Common myeloid progenitor, CD34-positive (primary cell): ENCODE measurements around the gene RNF227.
"Not testable (repeated sequence)": the region's sequence is repeated elsewhere in the genome, so short reads cannot be mapped to it uniquely, and the experiment has no call there.

Source experiments
- CTCF ChIA-PET: fragments of 350-600 bp; sonication (Branson Sonifier 250); formaldehyde crosslinking; loops from one replicate; lab custom pipeline; 2021; ENCODE audit warnings: antibody characterized with exemption; lab: Charles Lee
- POLR2A ChIA-PET: fragments of 350-600 bp; sonication (Branson Sonifier 250); formaldehyde crosslinking; loops from one replicate; lab custom pipeline; 2021; ENCODE audit warnings: antibody characterized with exemption; lab: Charles Lee
- DNase-seq, 3 donors: peaks; one replicate each; pipeline versions ENCODE4 v3.0.0 to v3.0.0-alpha.2; 2013
- H3K27ac ChIP-seq, 2 experiments: 1 replicate in 1 of 2; 2 replicates in 1 of 2; pipeline ENCODE4 v1.7.0; 2013; ENCODE audit warnings: inconsistent platforms in 2 of 2, low read length in 2 of 2, mild to moderate bottlenecking in 2 of 2, low read depth in 1 of 2, moderate library complexity in 1 of 2; ENCODE audit not compliant: severe bottlenecking in 2 of 2, insufficient read depth in 1 of 2, poor library complexity in 1 of 2
- H3K27me3 ChIP-seq, 5 experiments: replicated peaks in 2 of 5; 1 replicate in 3 of 5; 2 replicates in 2 of 5; pipeline versions ENCODE4 v1.6.1 to v1.7.0; 2013; ENCODE audit warnings: low read length in 4 of 5, mild to moderate bottlenecking in 2 of 5, moderate library complexity in 2 of 5, inconsistent platforms in 1 of 5; ENCODE audit not compliant: insufficient read depth in 5 of 5, control insufficient read depth in 4 of 5
- H3K36me3 ChIP-seq, 4 experiments: 1 replicate in 2 of 4; 2 replicates in 2 of 4; pipeline versions ENCODE4 v1.6.1 to v1.7.0; 2013; ENCODE audit warnings: low read length in 3 of 4, control low read depth in 1 of 4, mild to moderate bottlenecking in 1 of 4; ENCODE audit not compliant: control insufficient read depth in 4 of 4, insufficient read depth in 4 of 4
- H3K4me1 ChIP-seq, 4 experiments: 1 replicate in 3 of 4; 2 replicates in 1 of 4; pipeline versions ENCODE4 v1.6.1 to v1.7.1; 2013; ENCODE audit warnings: low read length in 3 of 4, mild to moderate bottlenecking in 3 of 4, control low read depth in 1 of 4, inconsistent platforms in 1 of 4, moderate library complexity in 1 of 4; ENCODE audit not compliant: control insufficient read depth in 4 of 4, insufficient read depth in 4 of 4; ENCODE audit errors: control extremely low read depth in 1 of 4
- H3K4me3 ChIP-seq, 7 experiments: 1 replicate in 4 of 7; 2 replicates in 3 of 7; pipeline versions ENCODE4 v1.5.1 to v1.7.0; 2013; ENCODE audit warnings: mild to moderate bottlenecking in 7 of 7, low read length in 6 of 7, moderate library complexity in 6 of 7, inconsistent platforms in 2 of 7, low read depth in 2 of 7, control low read depth in 1 of 7; ENCODE audit not compliant: insufficient read depth in 4 of 7, control insufficient read depth in 1 of 7; ENCODE audit errors: extremely low read depth in 1 of 7
- H3K9me3 ChIP-seq, 5 experiments: 1 replicate in 4 of 5; 2 replicates in 1 of 5; pipeline versions ENCODE4 v1.6.1 to v1.7.1; 2013; ENCODE audit warnings: low read length in 4 of 5, mild to moderate bottlenecking in 2 of 5, inconsistent platforms in 1 of 5, low read depth in 1 of 5, moderate library complexity in 1 of 5; ENCODE audit not compliant: control insufficient read depth in 4 of 5, insufficient read depth in 2 of 5; ENCODE audit errors: control extremely low read depth in 1 of 5
- WGBS: methylation state at CpG from one replicate; pipeline ENCODE4 v1.1.5; 2013; ENCODE audit not compliant: insufficient coverage; 5-methylcytosine and 5-hydroxymethylcytosine counted together

RNF227 gene

GRCh38 chr17:7873051-7873450 is 43.0 kb downstream of the RNF227 start:
- Histone ChIP-seq H3K9me3 (no peaks in the 10 kb centered on the region), H3K36me3 (peaks cover 0 to 3% (median 1%) of the 10 kb centered on the region in 4 experiments), H3K27me3 (no peaks in the 10 kb centered on the region), H3K4me1 (peaks cover 17 to 56% (median 35%) of the 10 kb centered on the region in 4 experiments), H3K27ac (no peak overlapping the region), H3K4me3 (no peak overlapping the region)
- DNase-seq, result no peak
- WGBS, result 100% methylated on average over 3 of the region's 4 CpGs
- ChIA-PET POLR2A (interaction anchor here (0.5 kb wide), 1 partner anchor 206 kb away, joined by 3 read pairs; no protein-coding TSS in a partner anchor), CTCF (interaction anchor here (1.2 to 14.9 kb wide), 4 partner anchors 11 to 39 kb away, joined by 4 to 316 read pairs (median 32); partner anchors contain the start of gene NAA38)

GRCh38 chr17:7867881-7868329 is 48.2 kb downstream of the RNF227 start:
- peaks cover 2 to 11% (median 5%) of the 10 kb centered on the region in 4 experiments for H3K36me3 ChIP-seq
- no peaks in the 10 kb centered on the region for H3K9me3 ChIP-seq
- 0% methylated on average over 5 of the region's 5 CpGs for WGBS
- CTCF ChIA-PET, result interaction anchor here (0.8 to 14.9 kb wide), 6 partner anchors 6 to 121 kb away, joined by 3 to 316 read pairs (median 6); partner anchors contain the start of genes CHD3 and NAA38
- H3K27ac ChIP-seq, result peak overlapping the region in 1 of 2 experiments; percentile 41
- POLR2A ChIA-PET, result interaction anchor here (0.6 kb wide), 2 partner anchors 9 to 18 kb away, joined by 3 read pairs; no protein-coding TSS in a partner anchor
- H3K4me1 ChIP-seq, result peaks cover 23 to 39% (median 35%) of the 10 kb centered on the region in 4 experiments
- H3K27me3 ChIP-seq, result no peaks in the 10 kb centered on the region
- peak in 1 of 3 donors; percentile 30 for DNase-seq
- peak overlapping the region in 6 of 7 experiments; percentile 8 to 68 (median 23) for H3K4me3 ChIP-seq

GRCh38 chr17:7864995-7865650 is 51.0 kb downstream of the RNF227 start:
- H3K36me3 ChIP-seq, result peaks cover 8 to 26% (median 15%) of the 10 kb centered on the region in 4 experiments
- H3K27ac ChIP-seq, result no peak overlapping the region
- no peak overlapping the region for H3K4me3 ChIP-seq
- no peak for DNase-seq
- WGBS, result 100% methylated on average over 1 of the region's 5 CpGs
- H3K9me3 ChIP-seq, result no peaks in the 10 kb centered on the region
- H3K27me3 ChIP-seq, result no peaks in the 10 kb centered on the region
- POLR2A ChIA-PET, result no interaction called here
- peaks cover 23 to 30% (median 27%) of the 10 kb centered on the region in 4 experiments for H3K4me1 ChIP-seq
- CTCF ChIA-PET, result interaction anchor here (1.3 to 14.9 kb wide), 7 partner anchors 11 to 176 kb away, joined by 3 to 316 read pairs (median 9); partner anchors contain the start of gene CHD3

GRCh38 chr17:7864384-7864783 is 51.7 kb downstream of the RNF227 start:
- H3K4me3 ChIP-seq, POLR2A ChIA-PET, DNase-seq, H3K27ac ChIP-seq, H3K9me3 ChIP-seq, H3K27me3 ChIP-seq: not testable (repeated sequence)
- CTCF ChIA-PET, result interaction anchor here (0.6 to 14.9 kb wide), 20 partner anchors 7 to 193 kb away, joined by 3 to 316 read pairs (median 4); partner anchors contain the start of gene CHD3
- 100% methylated on average over 3 of the region's 5 CpGs for WGBS
- H3K4me1 ChIP-seq, result peaks cover 19 to 25% (median 21%) of the 10 kb centered on the region in 4 experiments
- H3K36me3 ChIP-seq, result peaks cover 8 to 29% (median 16%) of the 10 kb centered on the region in 4 experiments
